Activated T-cell treated with anti-CD3 and anti-CD28 coated beads, Interleukin-2, amount 50 U/mL, for 24 hours (primary cell): ENCODE results near the gene RTKN2.
A peak's percentile ranks its signal among the peaks of the same experiment; 100 is the strongest.
"Not testable (repeated sequence)": the region's sequence is repeated elsewhere in the genome, so short reads cannot be mapped to it uniquely, and the experiment has no call there.

Experiments
- DNase-seq: peaks from one replicate; pipeline ENCODE4 v3.0.0-alpha.2; 2020
- H3K27ac Mint-ChIP-seq: 2 replicates; pipeline ENCODE4 v1.8.0; 2020; ENCODE audit warnings: mild to moderate bottlenecking, mixed read lengths
- H3K27me3 Mint-ChIP-seq: 2 replicates; pipeline ENCODE4 v1.8.0; 2020; ENCODE audit warnings: mixed read lengths
- H3K36me3 Mint-ChIP-seq: 2 replicates; pipeline ENCODE4 v1.8.0; 2020; ENCODE audit warnings: low read depth, mixed read lengths
- H3K4me1 Mint-ChIP-seq: 2 replicates; pipeline ENCODE4 v1.8.0; 2020; ENCODE audit warnings: low read depth, mixed read lengths
- H3K4me3 Mint-ChIP-seq: 2 replicates; pipeline ENCODE4 v1.8.0; 2020; ENCODE audit warnings: mild to moderate bottlenecking, moderate library complexity, mixed read lengths
- H3K9me3 Mint-ChIP-seq: 2 replicates; pipeline ENCODE4 v1.8.0; 2020; ENCODE audit warnings: mixed read lengths

Gene RTKN2

GRCh38 chr10:62244785-62245467 is 23.7 kb downstream of the RTKN2 start:
- Mint-ChIP-seq H3K4me1 (peaks cover 43% of the 10 kb centered on the region), H3K9me3 (no peaks in the 10 kb centered on the region), H3K36me3 (no peaks in the 10 kb centered on the region), H3K27me3 (no peaks in the 10 kb centered on the region), H3K27ac (peak overlapping the region; percentile 80), H3K4me3 (peak overlapping the region; percentile 23)
- no peak for DNase-seq

GRCh38 chr10:62244088-62244487 is 24.6 kb downstream of the RTKN2 start:
- no peak for DNase-seq
- Mint-ChIP-seq H3K27me3 (no peaks in the 10 kb centered on the region), H3K9me3 (no peaks in the 10 kb centered on the region), H3K4me3 (no peak overlapping the region), H3K4me1 (peaks cover 40% of the 10 kb centered on the region), H3K36me3 (no peaks in the 10 kb centered on the region), H3K27ac (no peak overlapping the region)

GRCh38 chr10:62243647-62243997 is 25.0 kb downstream of the RTKN2 start:
- no peak for DNase-seq
- Mint-ChIP-seq H3K36me3 (no peaks in the 10 kb centered on the region), H3K27ac (peak overlapping the region; percentile 92), H3K4me3 (peak overlapping the region; percentile 44), H3K27me3 (no peaks in the 10 kb centered on the region), H3K4me1 (peaks cover 42% of the 10 kb centered on the region), H3K9me3 (no peaks in the 10 kb centered on the region)

GRCh38 chr10:62242965-62243646 is 25.5 kb downstream of the RTKN2 start:
- Mint-ChIP-seq H3K4me3 (peak overlapping the region; percentile 44), H3K27ac (peak overlapping the region; percentile 92), H3K4me1 (peaks cover 44% of the 10 kb centered on the region)
- not testable (repeated sequence) for DNase-seq, H3K36me3 Mint-ChIP-seq, H3K9me3 Mint-ChIP-seq, H3K27me3 Mint-ChIP-seq

GRCh38 chr10:62241521-62241920 is 27.1 kb downstream of the RTKN2 start:
- H3K4me3 Mint-ChIP-seq, H3K9me3 Mint-ChIP-seq, DNase-seq, H3K36me3 Mint-ChIP-seq, H3K27me3 Mint-ChIP-seq: not testable (repeated sequence)
- peak overlapping the region; percentile 60 for H3K27ac Mint-ChIP-seq
- peaks cover 50% of the 10 kb centered on the region for H3K4me1 Mint-ChIP-seq

- H3K4me3 Mint-ChIP-seq, result peak overlapping the region; percentile 58
- H3K9me3 Mint-ChIP-seq, result no peaks in the 10 kb centered on the region
- peaks cover 52% of the 10 kb centered on the region for H3K4me1 Mint-ChIP-seq
- H3K27me3 Mint-ChIP-seq, result no peaks in the 10 kb centered on the region
- H3K36me3 Mint-ChIP-seq, result no peaks in the 10 kb centered on the region
- no peak for DNase-seq
- H3K27ac Mint-ChIP-seq, result peak overlapping the region; percentile 71
Measured at GRCh38 chr10:62239994-62240393, 28.6 kb downstream of the RTKN2 start.

- Mint-ChIP-seq H3K27ac (peak overlapping the region; percentile 13), H3K4me3 (peak overlapping the region; percentile 44), H3K4me1 (peaks cover 54% of the 10 kb centered on the region), H3K36me3 (peaks cover under 1% of the 10 kb centered on the region), H3K27me3 (no peaks in the 10 kb centered on the region), H3K9me3 (no peaks in the 10 kb centered on the region)
- no peak for DNase-seq
Measured at GRCh38 chr10:62238880-62239279, 29.8 kb downstream of the RTKN2 start.

GRCh38 chr10:62237966-62238365 is 30.7 kb downstream of the RTKN2 start:
- H3K36me3 Mint-ChIP-seq, result peaks cover 2% of the 10 kb centered on the region
- H3K27me3 Mint-ChIP-seq, result no peaks in the 10 kb centered on the region
- H3K4me1 Mint-ChIP-seq, result peaks cover 52% of the 10 kb centered on the region
- H3K9me3 Mint-ChIP-seq, result no peaks in the 10 kb centered on the region
- no peak for DNase-seq
- peak overlapping the region; percentile 68 for H3K27ac Mint-ChIP-seq
- peak overlapping the region; percentile 18 for H3K4me3 Mint-ChIP-seq

- peaks cover 51% of the 10 kb centered on the region for H3K4me1 Mint-ChIP-seq
- no peaks in the 10 kb centered on the region for H3K9me3 Mint-ChIP-seq
- H3K27me3 Mint-ChIP-seq, result no peaks in the 10 kb centered on the region
- peaks cover 2% of the 10 kb centered on the region for H3K36me3 Mint-ChIP-seq
- peak overlapping the region; percentile 68 for H3K27ac Mint-ChIP-seq
- DNase-seq, result no peak
- H3K4me3 Mint-ChIP-seq, result peak overlapping the region; percentile 29
Measured at GRCh38 chr10:62237506-62237905, 31.1 kb downstream of the RTKN2 start.

GRCh38 chr10:62234077-62234605 is 34.5 kb downstream of the RTKN2 start:
- Mint-ChIP-seq H3K27me3 (no peaks in the 10 kb centered on the region), H3K4me3 (peak overlapping the region; percentile 41), H3K4me1 (peaks cover 49% of the 10 kb centered on the region), H3K9me3 (no peaks in the 10 kb centered on the region), H3K27ac (peak overlapping the region; percentile 35), H3K36me3 (peaks cover 2% of the 10 kb centered on the region)
- DNase-seq, result no peak

GRCh38 chr10:62233356-62234076 is 35.1 kb downstream of the RTKN2 start:
- Mint-ChIP-seq H3K36me3 (peaks cover 2% of the 10 kb centered on the region), H3K9me3 (no peaks in the 10 kb centered on the region), H3K27ac (peak overlapping the region; percentile 67), H3K4me1 (peaks cover 46% of the 10 kb centered on the region), H3K4me3 (peak overlapping the region; percentile 41), H3K27me3 (no peaks in the 10 kb centered on the region)
- DNase-seq, result no peak

GRCh38 chr10:62231805-62232204 is 36.8 kb downstream of the RTKN2 start:
- H3K4me1 Mint-ChIP-seq, result peaks cover 40% of the 10 kb centered on the region
- H3K36me3 Mint-ChIP-seq, result peaks cover 2% of the 10 kb centered on the region
- H3K27me3 Mint-ChIP-seq, result no peaks in the 10 kb centered on the region
- H3K27ac Mint-ChIP-seq, result peak overlapping the region; percentile 8
- DNase-seq, result no peak
- H3K4me3 Mint-ChIP-seq, result peak overlapping the region; percentile 8
- H3K9me3 Mint-ChIP-seq, result no peaks in the 10 kb centered on the region

GRCh38 chr10:62231371-62231770 is 37.3 kb downstream of the RTKN2 start:
- Mint-ChIP-seq H3K27me3 (no peaks in the 10 kb centered on the region), H3K9me3 (no peaks in the 10 kb centered on the region), H3K36me3 (peaks cover 2% of the 10 kb centered on the region), H3K4me3 (peak overlapping the region; percentile 8), H3K4me1 (peaks cover 38% of the 10 kb centered on the region), H3K27ac (peak overlapping the region; percentile 8)
- no peak for DNase-seq

- no peaks in the 10 kb centered on the region for H3K27me3 Mint-ChIP-seq
- no peak overlapping the region for H3K4me3 Mint-ChIP-seq
- peak overlapping the region; percentile 18 for H3K27ac Mint-ChIP-seq
- no peaks in the 10 kb centered on the region for H3K9me3 Mint-ChIP-seq
- no peak for DNase-seq
- peaks cover 35% of the 10 kb centered on the region for H3K4me1 Mint-ChIP-seq
- peaks cover 2% of the 10 kb centered on the region for H3K36me3 Mint-ChIP-seq
Measured at GRCh38 chr10:62230344-62231121, 38.1 kb downstream of the RTKN2 start.
